ENCODE data around the gene VPS51. TPM values are rescaled to one million over a fixed set of nuclear protein-coding genes. Genes with fewer than 3 reads are reported as not detected.

Gene VPS51
- total and polyA plus RNA-seq, 2 of the 13 experiments (the other 11 are each of a cell fraction or from before 2014, with no cell fraction given), result 76.3 to 90.6 TPM

GRCh38 chr11:65132988-65133700 is 37.1 kb downstream of the VPS51 start (continued):
- no peak for TF ChIP-seq THRA (CRISPR knock-in tag; IDR thresholded peaks at IDR 0.05; ENCODE audit: borderline replicate concordance)
- peak; percentile 62 for TF ChIP-seq SAP130 (CRISPR knock-in tag; IDR thresholded peaks at IDR 0.05; ENCODE audit: low read depth)
- TF ChIP-seq PATZ1 (CRISPR knock-in tag; IDR thresholded peaks at IDR 0.05), result 0 out of 2 replicates have a peak, but pooled peaks have one; percentile 15
- TF ChIP-seq CHCHD3 (CRISPR knock-in tag; IDR thresholded peaks at IDR 0.05), result 0 out of 2 replicates have a peak, but pooled peaks have one; percentile 29
- TF ChIP-seq ZGPAT (CRISPR knock-in tag; IDR thresholded peaks at IDR 0.05), result 0 out of 2 replicates have a peak, but pooled peaks have one; percentile 5
- TF ChIP-seq SP4 (CRISPR knock-in tag; IDR thresholded peaks at IDR 0.05), result 0 out of 2 replicates have a peak, but pooled peaks have one; percentile 23
- TF ChIP-seq ZNF160 (CRISPR knock-in tag; IDR thresholded peaks at IDR 0.05), result no peak
- TF ChIP-seq MTA1 (CRISPR knock-in tag; IDR thresholded peaks at IDR 0.05; ENCODE audit: borderline replicate concordance), result 0 out of 2 replicates have a peak, but pooled peaks have one; percentile 25
- no peak for TF ChIP-seq ZNF101 (CRISPR knock-in tag; IDR thresholded peaks at IDR 0.05; ENCODE audit: borderline replicate concordance, low read depth)
- no peak for TF ChIP-seq CC2D1A (CRISPR knock-in tag; IDR thresholded peaks at IDR 0.05)
- TF ChIP-seq RBFOX2 (IDR thresholded peaks at IDR 0.05; ENCODE audit: low read depth, low read length), result no peak
- no peak for TF ChIP-seq NBN (conservative IDR thresholded peaks at IDR 0.05)
- TF ChIP-seq ZNF263 (CRISPR knock-in tag; IDR thresholded peaks at IDR 0.05), result peak; percentile 67
- TF ChIP-seq PAX8 (CRISPR knock-in tag; IDR thresholded peaks at IDR 0.05; ENCODE audit: borderline replicate concordance), result no peak
- no peak for TF ChIP-seq TEF (CRISPR knock-in tag; IDR thresholded peaks at IDR 0.05)
- 0 out of 2 replicates have a peak, but pooled peaks have one; percentile 53 for TF ChIP-seq ZNF296 (CRISPR knock-in tag; conservative IDR thresholded peaks at IDR 0.05)
- peak in 1 of 2 experiments; percentile 74; a peak in 3 of 4 replicates for TF ChIP-seq POLR2A (IDR thresholded peaks at IDR 0.05; ENCODE audit: insufficient read depth in 1 of 2, low read depth in 2 of 2, low read length in 2 of 2)
